HepG2 (cell line): ENCODE results near the gene CPEB3. TPM values are rescaled to one million over a fixed set of nuclear protein-coding genes. Genes with fewer than 3 reads are reported as not detected.
A peak's percentile ranks its signal among the peaks of the same experiment; 100 is the strongest.

ENCODE experiments used
- ATAC-seq: fragments of 200-7000 bp; cut with Tn5 transposase; 3 replicates; pipeline ENCODE4 v1.9.1; 2020; ENCODE audit warnings: mild to moderate bottlenecking, moderate library complexity
- BruUV-seq: library from RNA; stranded (reverse); fragments of 400-500 nt; replicated peaks from 2 replicates; lab custom pipeline; 2021; lab: Mats Ljungman, UMichigan
- CTCF ChIA-PET: fragments of 300-600 bp; formaldehyde crosslinking; extraction: SDS; loops from one replicate; lab custom pipeline; 2021; ENCODE audit warnings: low total read pairs, inconsistent platforms, low intra/inter-chr PET ratio; lab: Yijun Ruan, JAX
- POLR2A ChIA-PET: fragments of 350-600 bp; sonication (Branson Sonifier 250); formaldehyde crosslinking; loops from one replicate; lab custom pipeline; 2020; ENCODE audit warnings: antibody characterized with exemption, inconsistent platforms; lab: Yijun Ruan, JAX
- DNase-seq: peaks from one replicate; pipeline ENCODE4 v3.0.0-alpha.2; 2015; ENCODE audit warnings: low spot score
- FAIRE-seq: peaks from 3 replicates; lab custom pipeline; 2011; peaks lifted over from hg19 to GRCh38; lab: Jason Lieb, UNC
- H2AFZ ChIP-seq: one replicate; pipeline ENCODE4 v1.6.1; 2011; ENCODE audit warnings: low read length, inconsistent platforms
- H3K27ac ChIP-seq: fragments of 300-600 bp; 3 replicates; pipeline ENCODE4 v1.8.0; 2011; ENCODE audit warnings: mixed run types, mild to moderate bottlenecking, mixed read lengths, low read length, inconsistent platforms; ENCODE audit not compliant: insufficient read depth; ENCODE audit errors: extremely low read length
- H3K27me3 ChIP-seq, 2 experiments: fragments of 200-600 bp in 1 of 2; 2 replicates in 1 of 2; 3 replicates in 1 of 2; pipeline versions ENCODE4 v1.6.0 to v1.8.0; 2011; ENCODE audit warnings: low read length in 2 of 2, mild to moderate bottlenecking in 2 of 2, moderate library complexity in 2 of 2, inconsistent platforms in 1 of 2; ENCODE audit not compliant: insufficient read depth in 2 of 2, control insufficient read depth in 1 of 2
- H3K36me3 ChIP-seq, 2 experiments: fragments of 200-600 bp in 1 of 2; replicated peaks in 1 of 2; 2 replicates in 1 of 2; 3 replicates in 1 of 2; pipeline versions ENCODE4 v1.5.1 to v1.8.0; 2011; ENCODE audit warnings: low read length in 2 of 2, inconsistent platforms in 1 of 2; ENCODE audit not compliant: insufficient read depth in 2 of 2, control insufficient read depth in 1 of 2
- H3K4me1 ChIP-seq: 2 replicates; pipeline ENCODE4 v1.5.1; 2012; ENCODE audit warnings: low read length, inconsistent platforms; ENCODE audit not compliant: insufficient read depth
- H3K4me2 ChIP-seq: 2 replicates; pipeline ENCODE4 v1.6.0; 2011; ENCODE audit warnings: low read depth, low read length, inconsistent platforms
- H3K4me3 ChIP-seq, 3 experiments: fragments of 200-600 bp in 1 of 3; sonication (generic), shearing (Covaris generic) in 1 of 3; replicated peaks in 1 of 3; 2 replicates each; pipeline ENCODE4 v1.5.1; 2011 to 2016; ENCODE audit warnings: low read length in 3 of 3, inconsistent platforms in 2 of 3, low read depth in 2 of 3, mild to moderate bottlenecking in 2 of 3, control low read depth in 1 of 3, mixed read lengths in 1 of 3; ENCODE audit not compliant: insufficient read depth in 1 of 3
- H3K79me2 ChIP-seq: one replicate; pipeline ENCODE4 v1.6.1; 2011; ENCODE audit warnings: low read length, inconsistent platforms; ENCODE audit not compliant: insufficient read depth
- H3K9ac ChIP-seq: 2 replicates; pipeline ENCODE4 v1.6.0; 2011; ENCODE audit warnings: mild to moderate bottlenecking, low read depth, low read length, inconsistent platforms; ENCODE audit not compliant: insufficient read depth
- H3K9me3 ChIP-seq: 2 replicates; pipeline ENCODE4 v1.5.1; 2012; ENCODE audit warnings: mild to moderate bottlenecking, low read length
- H4K20me1 ChIP-seq: 2 replicates; pipeline ENCODE4 v1.6.0; 2011; ENCODE audit warnings: inconsistent platforms, mild to moderate bottlenecking, low read length, moderate library complexity; ENCODE audit not compliant: insufficient read depth
- CENPX ChIP-seq: sonication (generic); formaldehyde crosslinking; IDR thresholded peaks from 2 replicates; pipeline ENCODE4 v1.9.0; 2021; ENCODE audit warnings: mild to moderate bottlenecking, missing genetic modification reagents, moderate library complexity
- ELF1 ChIP-seq: sonication (generic); formaldehyde crosslinking; IDR thresholded peaks from 2 replicates; pipeline ENCODE4 v1.4.0; 2020; ENCODE audit warnings: missing genetic modification reagents
- FOSL2 ChIP-seq: sonication (generic); formaldehyde crosslinking; IDR thresholded peaks from 2 replicates; pipeline ENCODE4 v1.4.0; 2020; ENCODE audit warnings: missing genetic modification reagents
- FOXK1 ChIP-seq: sonication (generic); formaldehyde crosslinking; IDR thresholded peaks from 2 replicates; pipeline ENCODE4 v1.4.0; 2020; ENCODE audit warnings: low read depth, missing genetic modification reagents, borderline replicate concordance
- HNRNPUL1 ChIP-seq: fragments of 200-400 bp; formaldehyde crosslinking; IDR thresholded peaks from 2 replicates; pipeline ENCODE4 v1.6.1; 2017; ENCODE audit warnings: low read depth, mild to moderate bottlenecking, low read length, moderate library complexity
- KDM2A ChIP-seq: sonication (generic); formaldehyde crosslinking; IDR thresholded peaks from 2 replicates; pipeline ENCODE4 v1.4.0; 2020; ENCODE audit warnings: low read depth, missing genetic modification reagents, borderline replicate concordance
- KLF11 ChIP-seq: IDR thresholded peaks from 2 replicates; pipeline ENCODE4 v1.6.1; 2016; ENCODE audit warnings: missing compliant biosample characterization
- PLRG1 ChIP-seq: fragments of 450-650 bp; conservative IDR thresholded peaks from 2 replicates; pipeline ENCODE4 v1.6.1; 2016
- SIN3A ChIP-seq: IDR thresholded peaks from 2 replicates; pipeline ENCODE4 v1.6.1; 2011; ENCODE audit warnings: low read depth, mild to moderate bottlenecking, control low read depth, low read length, borderline replicate concordance
- ZNF234 ChIP-seq: sonication (generic); formaldehyde crosslinking; conservative IDR thresholded peaks from 2 replicates; pipeline ENCODE4 v1.5.1; 2020; ENCODE audit warnings: mild to moderate bottlenecking, missing genetic modification reagents
- ZNF264 ChIP-seq: sonication (generic); formaldehyde crosslinking; IDR thresholded peaks from 2 replicates; pipeline ENCODE4 v1.4.0; 2020; ENCODE audit warnings: missing genetic modification reagents
- ZNF331 ChIP-seq: sonication (generic); formaldehyde crosslinking; IDR thresholded peaks from 2 replicates; pipeline ENCODE4 v1.4.0; 2020; ENCODE audit warnings: missing genetic modification reagents
- ZNF430 ChIP-seq: sonication (generic); formaldehyde crosslinking; IDR thresholded peaks from 2 replicates; pipeline ENCODE4 v1.9.0; 2021; ENCODE audit warnings: mild to moderate bottlenecking, missing genetic modification reagents
- ZNF530 ChIP-seq: sonication (generic); formaldehyde crosslinking; IDR thresholded peaks from 2 replicates; pipeline ENCODE4 v1.5.0; 2020; ENCODE audit warnings: low read depth, mild to moderate bottlenecking, missing genetic modification reagents
- ZNF577 ChIP-seq: sonication (generic); formaldehyde crosslinking; IDR thresholded peaks from 2 replicates; pipeline ENCODE4 v1.4.0; 2020; ENCODE audit warnings: mild to moderate bottlenecking, low read depth, missing genetic modification reagents, borderline replicate concordance
- WGBS: methylation state at CpG from one replicate; pipeline ENCODE4 v1.1.6; 2017; ENCODE audit warnings: low lambda C conversion rate; 5-methylcytosine and 5-hydroxymethylcytosine counted together
- in situ Hi-C: cut with HindIII; loops from 2 replicates; pipeline ENCODE4 v1.10.0; 2017; ENCODE audit warnings: low pct_unique_long_range_greater_than_20kb; ENCODE audit not compliant: extremely low pct_ligation_motif_present
- intact Hi-C: fragments of 100-400 bp; cut with micrococcal nuclease; formaldehyde crosslinking; loops from one replicate; pipeline ENCODE4 v1.10.0; 2022; ENCODE audit not compliant: unreplicated experiment
- polyA plus RNA-seq, 8 experiments: library from polyadenylated mRNA; depleted of rRNA in 3 of 8; stranded (reverse) in 7 of 8; unstranded in 1 of 8; fragments of >200 nt; fragmentation: Illumina TruSeq in 4 of 8; extraction: Trizol in 4 of 8; gene quantifications; 2 replicates each; pipeline versions ENCODE4 v1.2.1 to v1.2.3, GENCODE V29; 2011 to 2016; ENCODE audit warnings: low read depth in 4 of 8, missing spikeins in 1 of 8, mixed read lengths in 1 of 8; ENCODE audit not compliant: insufficient read depth in 1 of 8
- total RNA-seq, 5 experiments: library from RNA; depleted of rRNA; stranded (reverse); fragments of >200 nt; fragmentation: Illumina TruSeq; extraction: Trizol; gene quantifications; 2 replicates each; pipeline ENCODE4 v1.2.3, GENCODE V29; 2016; ENCODE audit warnings: low read depth in 1 of 5
- TF ChIP-seq, protein P1 (sequence below): sonication (generic); formaldehyde crosslinking; IDR thresholded peaks from 2 replicates; pipeline ENCODE4 v1.4.0; 2020; ENCODE audit warnings: missing genetic modification reagents
- TF ChIP-seq, protein P2 (sequence below), 2 experiments: fragments of 450-650 bp in 1 of 2; sonication (generic) in 1 of 2; formaldehyde crosslinking; IDR thresholded peaks; 2 replicates each; pipeline versions ENCODE4 v1.5.0 to v1.8.0; 2020 to 2022; ENCODE audit warnings: mild to moderate bottlenecking in 1 of 2, missing genetic modification reagents in 1 of 2
- TF ChIP-seq, protein P3 (sequence below): sonication (generic); formaldehyde crosslinking; IDR thresholded peaks from 2 replicates; pipeline ENCODE4 v1.5.0; 2020; ENCODE audit warnings: mild to moderate bottlenecking, low read depth, missing genetic modification reagents, borderline replicate concordance
- TF ChIP-seq, protein P4 (sequence below): IDR thresholded peaks from 2 replicates; pipeline ENCODE4 v1.6.1; 2016

The CPEB3 gene
- total and polyA plus RNA-seq, 2 of the 13 experiments (the other 11 are each of a cell fraction or from before 2014, with no cell fraction given) = 0.66 to 0.70 TPM

DNA sequence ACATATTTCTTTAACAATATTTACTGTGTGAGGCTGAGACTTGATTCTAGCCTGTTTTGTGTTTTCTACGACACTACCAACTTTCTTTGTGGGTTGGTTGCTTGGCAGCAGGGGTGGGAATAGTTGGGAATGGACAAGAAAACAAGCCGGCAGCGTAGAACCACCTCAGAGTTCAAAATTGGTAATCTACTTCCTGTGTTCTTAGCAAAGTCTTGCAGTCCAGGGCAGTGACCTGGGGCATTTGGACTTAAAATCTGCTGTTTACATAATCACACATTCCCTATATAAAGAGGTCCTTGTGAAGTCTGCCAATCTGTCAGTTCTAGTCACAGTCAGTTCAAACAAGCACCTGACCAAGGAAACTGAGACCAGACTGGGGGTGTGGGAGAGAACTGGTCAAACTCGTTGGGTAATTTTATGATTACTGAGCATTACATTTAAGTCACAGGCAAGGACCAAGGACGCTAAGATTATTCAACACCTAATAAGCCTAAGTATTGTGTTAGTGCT lies 167.9 kb downstream of the CPEB3 start:
- peak; percentile 76 for FAIRE-seq
- H3K4me1 ChIP-seq = peaks cover 88% of the 10 kb centered on the region
- TF ChIP-seq ELF1 (CRISPR knock-in tag) (peak; percentile 42; the same call in 1 of the 2 replicates), ZNF331 (CRISPR knock-in tag) (peak; percentile 20; the same call in 1 of the 2 replicates), KDM2A (no peak), FOXK1 (CRISPR knock-in tag) (peak; percentile 67; the same call in 1 of the 2 replicates), FOSL2 (CRISPR knock-in tag) (peak; percentile 43), SIN3A (0 out of 2 replicates have a peak, but pooled peaks have one; percentile 39), ZNF577 (CRISPR knock-in tag) (no peak), ZNF264 (CRISPR knock-in tag) (0 out of 2 replicates have a peak, but pooled peaks have one; percentile 18), PLRG1 (no peak), ZNF430 (CRISPR knock-in tag) (no peak; the same call in 1 of the 2 replicates), CENPX (CRISPR knock-in tag) (no peak), ZNF234 (CRISPR knock-in tag) (no peak), ZNF530 (CRISPR knock-in tag) (no peak), KLF11 (no peak), HNRNPUL1 (no peak)
- TF ChIP-seq, protein P1, sequence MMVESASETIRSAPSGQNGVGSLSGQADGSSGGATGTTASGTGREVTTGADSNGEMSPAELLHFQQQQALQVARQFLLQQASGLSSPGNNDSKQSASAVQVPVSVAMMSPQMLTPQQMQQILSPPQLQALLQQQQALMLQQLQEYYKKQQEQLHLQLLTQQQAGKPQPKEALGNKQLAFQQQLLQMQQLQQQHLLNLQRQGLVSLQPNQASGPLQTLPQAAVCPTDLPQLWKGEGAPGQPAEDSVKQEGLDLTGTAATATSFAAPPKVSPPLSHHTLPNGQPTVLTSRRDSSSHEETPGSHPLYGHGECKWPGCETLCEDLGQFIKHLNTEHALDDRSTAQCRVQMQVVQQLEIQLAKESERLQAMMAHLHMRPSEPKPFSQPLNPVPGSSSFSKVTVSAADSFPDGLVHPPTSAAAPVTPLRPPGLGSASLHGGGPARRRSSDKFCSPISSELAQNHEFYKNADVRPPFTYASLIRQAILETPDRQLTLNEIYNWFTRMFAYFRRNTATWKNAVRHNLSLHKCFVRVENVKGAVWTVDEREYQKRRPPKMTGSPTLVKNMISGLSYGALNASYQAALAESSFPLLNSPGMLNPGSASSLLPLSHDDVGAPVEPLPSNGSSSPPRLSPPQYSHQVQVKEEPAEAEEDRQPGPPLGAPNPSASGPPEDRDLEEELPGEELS (CRISPR knock-in tag) = peak; percentile 84
- TF ChIP-seq, protein P2, sequence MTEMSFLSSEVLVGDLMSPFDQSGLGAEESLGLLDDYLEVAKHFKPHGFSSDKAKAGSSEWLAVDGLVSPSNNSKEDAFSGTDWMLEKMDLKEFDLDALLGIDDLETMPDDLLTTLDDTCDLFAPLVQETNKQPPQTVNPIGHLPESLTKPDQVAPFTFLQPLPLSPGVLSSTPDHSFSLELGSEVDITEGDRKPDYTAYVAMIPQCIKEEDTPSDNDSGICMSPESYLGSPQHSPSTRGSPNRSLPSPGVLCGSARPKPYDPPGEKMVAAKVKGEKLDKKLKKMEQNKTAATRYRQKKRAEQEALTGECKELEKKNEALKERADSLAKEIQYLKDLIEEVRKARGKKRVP (CRISPR knock-in tag; IDR thresholded peaks at IDR 0.05) = peak in 1 of 2 experiments; percentile 32; a peak in 1 of 4 replicates
- TF ChIP-seq, protein P3, sequence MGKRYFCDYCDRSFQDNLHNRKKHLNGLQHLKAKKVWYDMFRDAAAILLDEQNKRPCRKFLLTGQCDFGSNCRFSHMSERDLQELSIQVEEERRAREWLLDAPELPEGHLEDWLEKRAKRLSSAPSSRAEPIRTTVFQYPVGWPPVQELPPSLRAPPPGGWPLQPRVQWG = no peak
- TF ChIP-seq, protein P4, sequence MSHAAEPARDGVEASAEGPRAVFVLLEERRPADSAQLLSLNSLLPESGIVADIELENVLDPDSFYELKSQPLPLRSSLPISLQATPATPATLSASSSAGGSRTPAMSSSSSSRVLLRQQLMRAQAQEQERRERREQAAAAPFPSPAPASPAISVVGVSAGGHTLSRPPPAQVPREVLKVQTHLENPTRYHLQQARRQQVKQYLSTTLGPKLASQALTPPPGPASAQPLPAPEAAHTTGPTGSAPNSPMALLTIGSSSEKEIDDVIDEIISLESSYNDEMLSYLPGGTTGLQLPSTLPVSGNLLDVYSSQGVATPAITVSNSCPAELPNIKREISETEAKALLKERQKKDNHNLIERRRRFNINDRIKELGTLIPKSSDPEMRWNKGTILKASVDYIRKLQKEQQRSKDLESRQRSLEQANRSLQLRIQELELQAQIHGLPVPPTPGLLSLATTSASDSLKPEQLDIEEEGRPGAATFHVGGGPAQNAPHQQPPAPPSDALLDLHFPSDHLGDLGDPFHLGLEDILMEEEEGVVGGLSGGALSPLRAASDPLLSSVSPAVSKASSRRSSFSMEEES (CRISPR knock-in tag) = peak; percentile 85

More for the DNA sequence above, 167.9 kb downstream of the CPEB3 start:
- intact Hi-C loops (loop anchor here (2.0 kb wide), 1 partner anchor 168 kb away; the partner anchor contains the start of genes CPEB3 and MARCHF5), in situ Hi-C loops (no loop called here)
- peak overlapping the region; percentile 53 for H3K9ac ChIP-seq
- no peaks in the 10 kb centered on the region for H3K79me2 ChIP-seq
- peak overlapping the region; percentile 92 for H3K27ac ChIP-seq
- H3K9me3 ChIP-seq = no peaks in the 10 kb centered on the region
- peak; percentile 91 for DNase-seq
- CTCF ChIA-PET = no interaction called here
- peak overlapping the region; percentile 1 to 49 (median 38); a peak in 4 of 6 replicates for H3K4me3 ChIP-seq
- H3K27me3 ChIP-seq = no peaks in the 10 kb centered on the region
- WGBS = 0% methylated on average over 5 of the region's 5 CpGs
- POLR2A ChIA-PET = interaction anchor here (1.2 to 1.6 kb wide), 2 partner anchors 12 to 168 kb away, joined by 5 to 10 read pairs; partner anchors contain the start of genes CPEB3 and MARCHF5
- BruUV-seq = no TSS peak
- peak overlapping the region; percentile 77 for H3K4me2 ChIP-seq
- H4K20me1 ChIP-seq = no peaks in the 10 kb centered on the region
- H3K36me3 ChIP-seq = no peaks in the 10 kb centered on the region
- no peak overlapping the region for H2AFZ ChIP-seq
- ATAC-seq = peak; percentile 53
